Head of caudate nucleus (tissue), 42 donors: ENCODE data around the gene EPN1.

Source experiments
- DNase-seq, 42 donors: peaks; one replicate each; pipeline versions ENCODE4 v3.0.0 to v3.0.0-alpha.2; 2020 to 2021; ENCODE audit warnings: mixed read lengths in 7 of 42
- intact Hi-C: fragments of 100-400 bp; cut with DNase I; formaldehyde crosslinking; loops from one replicate; pipeline ENCODE4 v1.15.0; 2022

EPN1 gene

DNA sequence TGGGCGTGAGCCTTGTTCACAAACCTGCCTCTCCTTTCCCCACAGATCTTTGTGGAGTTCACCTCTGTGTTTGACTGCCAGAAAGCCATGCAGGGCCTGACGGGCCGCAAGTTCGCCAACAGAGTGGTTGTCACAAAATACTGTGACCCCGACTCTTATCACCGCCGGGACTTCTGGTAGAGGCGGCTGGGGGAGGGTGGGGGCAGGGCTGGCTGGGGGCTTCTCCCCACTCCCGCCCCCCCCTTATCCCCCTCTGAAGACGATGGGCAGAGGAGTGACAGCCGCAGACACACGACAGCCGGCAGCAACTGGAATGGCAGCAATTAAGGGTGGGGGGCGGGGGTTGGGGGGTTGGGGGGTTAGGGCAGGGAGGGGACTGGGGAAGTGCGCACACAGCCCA lies 1.1 kb upstream of the EPN1 start:
- intact Hi-C loops, result loop anchor here (2.0 kb wide), 1 partner anchor 19 kb away; the partner anchor contains the start of gene U2AF2

DNA sequence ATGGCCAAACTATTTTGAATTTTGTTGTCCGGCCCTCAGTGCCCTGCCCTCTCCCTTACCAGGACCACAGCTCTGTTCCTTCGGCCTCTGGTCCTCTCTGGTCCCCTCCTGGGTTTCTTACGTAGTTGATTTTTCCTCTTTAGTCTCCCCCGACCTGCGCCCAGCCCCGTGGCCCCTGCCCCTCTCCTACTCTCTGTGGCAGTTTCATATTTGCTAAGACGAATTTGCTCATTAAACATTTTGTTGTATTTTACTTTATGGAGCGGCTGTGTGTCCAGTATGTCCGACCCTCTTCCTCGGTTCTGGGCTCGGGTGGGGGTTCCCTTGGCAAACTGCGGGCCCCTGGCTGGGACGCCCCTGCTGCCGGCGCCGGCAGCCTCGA lies 576 bp upstream of the EPN1 start:
- DNase-seq, result no peak
- intact Hi-C loops, result loop anchor here (2.0 kb wide), 1 partner anchor 20 kb away; the partner anchor contains the start of gene U2AF2

More for the DNA sequence above, 1.1 kb upstream of the EPN1 start:
- DNase-seq, result no peak

DNA sequence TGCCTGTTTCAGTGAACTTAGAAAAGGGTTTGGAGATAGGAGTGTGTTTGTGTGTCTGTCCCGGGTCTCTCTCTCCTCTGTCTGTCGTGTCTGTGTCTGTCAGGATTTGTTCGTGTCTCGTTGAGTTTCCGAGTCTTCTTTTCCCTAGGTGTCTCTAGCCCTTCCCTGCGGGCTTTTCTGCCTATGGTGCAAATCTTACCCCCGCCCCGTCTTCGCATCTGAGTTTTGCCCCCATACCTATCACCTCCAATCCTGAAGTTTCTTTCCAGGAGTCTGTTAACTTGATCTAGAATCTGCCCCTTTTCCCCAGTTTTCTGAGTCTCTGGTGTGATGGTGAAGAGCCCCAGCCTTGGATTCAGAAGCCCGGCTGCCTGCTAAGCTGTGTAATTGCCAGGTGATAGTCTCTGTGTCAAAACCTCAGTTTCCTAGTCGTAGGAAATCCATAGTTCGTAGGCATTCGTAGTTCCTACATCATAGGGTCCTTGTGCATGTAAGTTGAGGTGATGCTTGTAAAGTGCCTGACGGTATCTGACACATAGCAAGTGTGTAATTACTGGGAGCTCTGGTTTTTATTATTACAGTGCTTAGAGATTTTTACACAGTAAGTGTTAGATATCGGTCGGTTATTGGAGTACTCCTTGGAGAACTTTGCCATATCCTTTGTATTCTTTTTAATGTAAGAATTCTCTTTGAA lies 782 bp downstream of the EPN1 start:
- intact Hi-C loops, result loop anchor here (2.0 kb wide), 1 partner anchor 21 kb away; the partner anchor contains the start of gene U2AF2
- no peak for DNase-seq

DNA sequence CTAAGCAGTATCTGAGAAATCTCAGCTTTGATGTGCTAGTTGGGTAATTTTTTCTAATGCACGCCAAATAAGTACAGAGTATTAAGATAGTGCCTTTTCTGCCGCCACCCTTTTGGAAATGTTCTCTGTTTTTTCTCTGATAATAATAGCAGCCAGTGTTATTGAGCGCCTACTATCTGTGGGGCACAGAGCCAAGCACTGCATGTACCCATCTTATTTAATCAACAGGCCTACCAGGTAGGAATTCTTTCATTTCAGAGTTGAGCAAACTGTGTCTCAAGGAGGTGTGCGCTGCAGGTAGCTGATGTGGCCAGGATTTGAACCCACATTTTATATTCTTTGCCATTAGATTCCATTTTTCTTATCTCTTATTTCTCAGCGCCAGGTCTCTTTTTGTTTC lies 1.4 kb downstream of the EPN1 start:
- intact Hi-C loops, result no loop called here
- peak in 29 of 42 donors; percentile 20 to 74 (median 52) for DNase-seq

DNA sequence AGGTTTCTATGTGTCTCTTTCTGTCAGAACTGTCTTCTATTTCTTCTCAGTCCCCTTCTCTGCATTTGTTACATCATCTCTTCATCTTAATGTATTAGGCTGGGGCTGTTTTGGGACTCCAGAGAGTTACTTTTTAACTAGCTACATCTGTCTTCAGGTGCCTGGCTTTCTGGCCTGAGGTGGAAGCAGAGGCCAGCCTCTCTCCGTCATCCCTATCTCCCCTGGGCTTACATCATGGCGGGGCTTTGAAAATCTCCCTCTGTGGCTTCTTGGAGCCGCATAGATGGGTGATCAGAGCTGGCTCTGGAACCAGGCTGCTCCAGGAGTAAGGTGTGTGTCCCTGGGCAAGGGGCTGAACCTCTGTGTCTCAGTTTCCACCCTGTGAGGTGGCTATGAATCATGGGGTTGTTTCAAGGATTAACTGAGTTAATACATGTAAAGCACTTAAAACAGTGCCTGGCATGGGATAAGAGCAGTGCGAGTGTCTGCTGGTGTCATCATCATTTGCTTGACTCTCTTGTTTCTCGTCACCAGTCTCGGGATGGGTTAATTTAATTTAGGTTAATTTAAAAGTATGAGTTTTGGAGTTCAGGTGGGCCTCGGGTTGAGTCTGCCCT lies 2.0 kb downstream of the EPN1 start:
- no peak for DNase-seq

GRCh38 chr19:55677572-55678028 lies 2.6 kb downstream of the EPN1 start:
- no peak for DNase-seq
- intact Hi-C loops, result no loop called here

More for the DNA sequence above, 2.0 kb downstream of the EPN1 start:
- intact Hi-C loops, result no loop called here

DNA sequence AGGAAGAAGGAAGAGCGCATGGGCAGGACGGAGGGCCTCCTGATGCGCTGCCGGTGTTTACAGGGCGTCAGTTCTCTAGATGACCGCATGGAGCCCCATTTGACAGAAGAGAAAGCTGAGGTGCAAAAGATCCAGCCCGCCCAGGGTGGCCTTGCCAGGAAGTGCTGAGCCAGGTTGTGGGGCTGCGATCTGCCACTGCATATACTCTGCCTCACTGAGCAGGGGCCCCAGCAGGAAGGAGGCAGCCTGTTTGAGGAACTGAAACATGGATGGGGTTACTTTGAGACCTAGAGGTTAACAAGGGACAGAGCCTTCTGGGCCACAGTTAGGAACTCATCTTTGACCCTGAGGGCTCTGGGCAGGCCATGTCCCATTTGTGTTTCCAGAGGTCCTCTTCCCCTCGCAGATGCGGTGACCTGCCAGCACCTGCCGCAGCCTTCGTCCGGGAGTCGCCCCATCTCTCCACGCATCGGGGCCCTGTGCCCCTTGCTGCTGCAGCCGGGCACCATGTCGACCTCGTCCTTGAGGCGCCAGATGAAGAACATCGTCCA lies 3.2 kb downstream of the EPN1 start:
- DNase-seq, result peak in 32 of 42 donors; percentile 18 to 63 (median 43)

GRCh38 chr19:55679343-55680257 lies 4.6 kb downstream of the EPN1 start:
- no peak for DNase-seq
- intact Hi-C loops, result no loop called here

More for the DNA sequence above, 3.2 kb downstream of the EPN1 start:
- intact Hi-C loops, result no loop called here

DNA sequence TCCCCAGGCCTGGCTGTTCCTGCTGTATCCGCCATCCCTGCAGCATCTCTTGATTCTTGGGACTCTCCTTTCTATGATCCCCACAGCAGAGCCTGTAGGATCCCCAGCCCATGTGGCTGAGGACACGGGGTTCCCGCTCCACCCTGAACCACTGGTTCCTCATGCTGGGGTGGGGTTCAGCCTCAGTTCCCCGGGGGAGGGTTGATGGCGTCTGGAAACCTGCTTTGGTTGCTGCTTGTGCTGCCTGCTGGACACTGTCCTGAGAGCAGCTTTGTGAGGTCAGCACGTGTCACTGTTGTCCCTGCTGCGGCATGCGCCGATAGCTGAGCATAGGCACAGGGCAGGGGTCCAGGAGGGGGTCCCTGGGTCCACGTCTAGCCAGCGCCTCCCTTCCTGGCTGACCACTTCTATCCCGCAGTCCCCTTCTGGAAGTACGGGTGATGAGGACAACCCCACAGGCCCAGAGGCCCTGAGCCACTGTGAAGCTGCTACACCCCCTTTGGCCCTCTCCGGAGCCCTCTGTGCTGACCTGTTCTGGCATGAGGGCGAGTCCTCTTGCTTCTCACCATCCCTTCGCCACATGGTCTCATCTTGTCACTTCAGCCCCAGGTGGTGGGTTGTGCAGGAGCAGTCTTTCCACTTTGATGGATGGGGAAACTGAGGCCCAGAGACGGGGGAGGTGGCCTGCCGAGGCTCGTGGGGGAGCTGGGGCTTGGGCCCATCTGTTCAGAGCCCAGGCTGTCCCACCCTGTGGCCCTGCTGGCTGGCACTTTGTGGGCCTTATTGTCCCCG lies 5.5 kb downstream of the EPN1 start:
- intact Hi-C loops, result no loop called here
- DNase-seq, result no peak

GRCh38 chr19:55681131-55682092 lies 6.4 kb downstream of the EPN1 start:
- intact Hi-C loops, result no loop called here

GRCh38 chr19:55683449-55684261 lies 8.6 kb downstream of the EPN1 start:
- no peak for DNase-seq
- intact Hi-C loops, result no loop called here

More at GRCh38 chr19:55681131-55682092, 6.4 kb downstream of the EPN1 start:
- no peak for DNase-seq

DNA sequence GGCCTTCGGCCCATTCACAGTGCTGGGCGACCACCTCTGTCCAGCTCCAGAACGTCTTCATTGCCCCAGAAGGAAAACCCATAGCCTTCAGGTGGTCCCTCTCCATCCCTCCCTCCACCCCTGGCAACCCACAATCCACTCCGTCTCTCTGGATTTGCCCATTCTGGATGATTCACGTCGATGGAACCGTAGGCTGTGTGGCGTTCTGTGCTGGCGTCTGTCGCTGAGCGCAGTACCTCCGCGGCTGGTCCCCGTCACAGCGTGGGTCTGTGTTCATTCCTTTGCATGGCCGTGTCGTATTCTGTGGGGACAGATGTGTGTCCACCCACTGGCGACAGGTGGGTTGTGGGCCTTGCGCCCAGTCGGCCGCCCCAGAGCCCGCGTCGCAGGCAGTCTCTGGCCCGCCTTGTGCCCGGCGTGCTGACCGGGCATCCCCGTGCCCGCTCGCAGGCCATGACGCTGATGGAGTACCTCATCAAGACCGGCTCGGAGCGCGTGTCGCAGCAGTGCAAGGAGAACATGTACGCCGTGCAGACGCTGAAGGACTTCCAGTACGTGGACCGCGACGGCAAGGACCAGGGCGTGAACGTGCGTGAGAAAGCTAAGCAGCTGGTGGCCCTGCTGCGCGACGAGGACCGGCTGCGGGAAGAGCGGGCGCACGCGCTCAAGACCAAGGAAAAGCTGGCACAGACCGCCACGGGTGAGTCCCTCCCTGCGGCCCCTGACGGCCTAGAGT lies 10.1 kb downstream of the EPN1 start:
- DNase-seq, result no peak
- intact Hi-C loops, result no loop called here

- intact Hi-C loops, result no loop called here
- DNase-seq, result no peak
Observed at GRCh38 chr19:55685776-55686175, 10.8 kb downstream of the EPN1 start.

GRCh38 chr19:55686311-55687050 lies 11.5 kb downstream of the EPN1 start:
- DNase-seq, result no peak

More at GRCh38 chr19:55686311-55687050, 11.5 kb downstream of the EPN1 start:
- intact Hi-C loops, result no loop called here
